Adrenal gland (tissue), 5 donors: ENCODE results near the gene CYP2A7.

Experiments used
- CTCF ChIP-seq, 6 experiments: fragments of 450-650 bp in 4 of 6; fragments of 200-600 bp in 2 of 6; sonication (generic) in 1 of 6; IDR thresholded peaks; 1 replicate in 5 of 6; 2 replicates in 1 of 6; pipeline versions ENCODE4 v1.5.1 to v1.8.0; 2016 to 2021; ENCODE audit warnings: antibody characterized with exemption in 6 of 6, mild to moderate bottlenecking in 2 of 6, moderate library complexity in 1 of 6
- POLR2A ChIP-seq, 2 donors: fragments of 450-650 bp; IDR thresholded peaks; one replicate each; pipeline ENCODE4 v1.6.1; 2017; ENCODE audit warnings: antibody characterized with exemption in 2 of 2, mild to moderate bottlenecking in 2 of 2, moderate library complexity in 1 of 2
- donor health status: DM: no; HTN: no; CAD: no.

GRCh38 chr19:40908976-40909375, 26.9 kb upstream of the CYP2A7 start:
- TF ChIP-seq POLR2A (IDR thresholded peaks at IDR 0.05) (no peak), CTCF (IDR thresholded peaks at IDR 0.05) (peak in 4 of 6 experiments; percentile 18 to 44 (median 42))
